Astrocyte (in vitro differentiated cells and primary cell): Measurements from ENCODE around the gene KLHL22. TPM values are rescaled to one million over a fixed set of nuclear protein-coding genes. Genes with fewer than 3 reads are reported as not detected.

Experiments used
- DNase-seq: peaks from one replicate; pipeline ENCODE4 v3.0.0-alpha.2; 2010; ENCODE audit warnings: low read depth
- FAIRE-seq: peaks from 2 replicates; lab custom pipeline; 2011; peaks lifted over from hg19 to GRCh38; lab: Jason Lieb, UNC
- H2AFZ ChIP-seq: 2 replicates; pipeline ENCODE4 v1.6.0; 2012; ENCODE audit warnings: low read depth, low read length, inconsistent platforms
- H3K27ac ChIP-seq: 2 replicates; pipeline ENCODE4 v1.5.1; 2011; ENCODE audit warnings: low read depth, low read length, inconsistent platforms
- H3K27me3 ChIP-seq: 2 replicates; pipeline ENCODE4 v1.6.0; 2011; ENCODE audit warnings: low read length, inconsistent platforms; ENCODE audit not compliant: insufficient read depth
- H3K36me3 ChIP-seq: 2 replicates; pipeline ENCODE4 v1.5.1; 2011; ENCODE audit warnings: low read length, inconsistent platforms; ENCODE audit not compliant: insufficient read depth
- H3K4me1 ChIP-seq: 2 replicates; pipeline ENCODE4 v1.5.1; 2011; ENCODE audit warnings: low read length, inconsistent platforms; ENCODE audit not compliant: insufficient read depth
- H3K4me2 ChIP-seq: 2 replicates; pipeline ENCODE4 v1.6.0; 2012; ENCODE audit warnings: low read length, inconsistent platforms
- H3K4me3 ChIP-seq: 2 replicates; pipeline ENCODE4 v1.5.1; 2011; ENCODE audit warnings: low read depth, mild to moderate bottlenecking, low read length, inconsistent platforms; ENCODE audit not compliant: insufficient read depth
- H3K79me2 ChIP-seq: 2 replicates; pipeline ENCODE4 v1.6.0; 2012; ENCODE audit warnings: mild to moderate bottlenecking, low read length, inconsistent platforms; ENCODE audit not compliant: insufficient read depth
- H3K9ac ChIP-seq: 2 replicates; pipeline ENCODE4 v1.6.0; 2012; ENCODE audit warnings: mild to moderate bottlenecking, low read length, inconsistent platforms
- H3K9me3 ChIP-seq: 2 replicates; pipeline ENCODE4 v1.5.1; 2012; ENCODE audit warnings: low read depth, mild to moderate bottlenecking, low read length, inconsistent platforms; ENCODE audit not compliant: insufficient read depth
- H4K20me1 ChIP-seq: 2 replicates; pipeline ENCODE4 v1.6.0; 2012; ENCODE audit warnings: low read length, inconsistent platforms; ENCODE audit not compliant: insufficient read depth
- H3K27ac Mint-ChIP-seq: one replicate; pipeline ENCODE4 v1.8.0; 2021; ENCODE audit warnings: mild to moderate bottlenecking, mixed read lengths; ENCODE audit not compliant: unreplicated experiment
- H3K27me3 Mint-ChIP-seq: one replicate; pipeline ENCODE4 v1.8.0; 2021; ENCODE audit warnings: low read depth, mixed read lengths; ENCODE audit not compliant: unreplicated experiment
- H3K36me3 Mint-ChIP-seq: one replicate; pipeline ENCODE4 v1.8.0; 2021; ENCODE audit warnings: low read depth, mixed read lengths; ENCODE audit not compliant: unreplicated experiment
- H3K4me1 Mint-ChIP-seq: one replicate; pipeline ENCODE4 v1.8.0; 2021; ENCODE audit warnings: low read depth, mixed read lengths; ENCODE audit not compliant: unreplicated experiment
- H3K4me3 Mint-ChIP-seq: one replicate; pipeline ENCODE4 v1.8.0; 2021; ENCODE audit warnings: mild to moderate bottlenecking, moderate library complexity, mixed read lengths; ENCODE audit not compliant: unreplicated experiment
- H3K9me3 Mint-ChIP-seq: one replicate; pipeline ENCODE4 v1.8.0; 2021; ENCODE audit warnings: mild to moderate bottlenecking, mixed read lengths; ENCODE audit not compliant: unreplicated experiment
- EZH2 ChIP-seq: IDR thresholded peaks from 2 replicates; pipeline ENCODE4 v1.6.1; 2012; ENCODE audit warnings: mild to moderate bottlenecking, low read length, inconsistent platforms; ENCODE audit not compliant: insufficient read depth
- total RNA-seq: library from RNA; stranded (reverse); gene quantifications from 2 replicates; pipeline ENCODE4 v1.2.1, GENCODE V29; 2021
- TF ChIP-seq, protein P1 (sequence below): IDR thresholded peaks from 2 replicates; pipeline ENCODE4 v1.5.1; 2011; ENCODE audit warnings: low read depth, mild to moderate bottlenecking, inconsistent platforms, low read length, moderate library complexity; ENCODE audit not compliant: insufficient read depth

The KLHL22 gene
- total RNA-seq, 1 donor from 2014 or later: 14.0 TPM

DNA sequence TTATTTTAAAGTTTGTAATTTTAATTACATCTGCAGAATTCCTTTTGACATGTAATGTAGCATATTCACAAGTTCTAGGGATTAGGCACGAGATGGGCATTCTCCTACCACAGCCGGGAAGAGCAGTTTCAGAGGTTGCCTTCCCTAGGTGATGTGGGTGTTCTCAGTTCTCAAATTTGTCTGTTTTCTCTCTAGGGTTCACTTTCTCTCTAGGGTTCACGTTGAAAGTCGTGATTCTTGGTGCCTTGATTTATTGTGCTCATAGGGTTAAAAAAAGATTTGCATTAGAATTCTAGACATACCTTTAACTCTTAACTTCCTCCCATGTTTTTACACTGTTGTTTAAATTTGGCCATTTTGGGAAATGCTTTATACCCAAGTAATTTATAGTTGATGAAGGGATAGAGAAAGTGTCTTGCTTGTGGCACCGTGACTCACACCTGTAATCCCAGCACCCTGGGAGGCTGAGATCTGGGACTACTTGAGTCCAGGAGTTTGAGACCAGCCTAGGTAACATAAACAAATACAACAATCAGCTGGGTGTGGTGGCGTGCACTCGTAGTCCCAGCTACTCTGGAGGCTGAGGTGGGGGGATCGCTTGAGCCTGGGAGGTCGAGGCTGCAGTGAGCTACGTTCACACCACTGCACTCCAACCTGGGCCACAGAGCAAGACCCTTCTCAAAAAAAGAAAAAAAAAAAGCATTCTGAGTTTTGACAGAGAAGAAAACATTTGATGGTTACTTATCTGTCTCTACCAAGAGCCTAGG is 15.4 kb upstream of the KLHL22 start:
- DNase-seq: no peak
- TF ChIP-seq, protein P1, sequence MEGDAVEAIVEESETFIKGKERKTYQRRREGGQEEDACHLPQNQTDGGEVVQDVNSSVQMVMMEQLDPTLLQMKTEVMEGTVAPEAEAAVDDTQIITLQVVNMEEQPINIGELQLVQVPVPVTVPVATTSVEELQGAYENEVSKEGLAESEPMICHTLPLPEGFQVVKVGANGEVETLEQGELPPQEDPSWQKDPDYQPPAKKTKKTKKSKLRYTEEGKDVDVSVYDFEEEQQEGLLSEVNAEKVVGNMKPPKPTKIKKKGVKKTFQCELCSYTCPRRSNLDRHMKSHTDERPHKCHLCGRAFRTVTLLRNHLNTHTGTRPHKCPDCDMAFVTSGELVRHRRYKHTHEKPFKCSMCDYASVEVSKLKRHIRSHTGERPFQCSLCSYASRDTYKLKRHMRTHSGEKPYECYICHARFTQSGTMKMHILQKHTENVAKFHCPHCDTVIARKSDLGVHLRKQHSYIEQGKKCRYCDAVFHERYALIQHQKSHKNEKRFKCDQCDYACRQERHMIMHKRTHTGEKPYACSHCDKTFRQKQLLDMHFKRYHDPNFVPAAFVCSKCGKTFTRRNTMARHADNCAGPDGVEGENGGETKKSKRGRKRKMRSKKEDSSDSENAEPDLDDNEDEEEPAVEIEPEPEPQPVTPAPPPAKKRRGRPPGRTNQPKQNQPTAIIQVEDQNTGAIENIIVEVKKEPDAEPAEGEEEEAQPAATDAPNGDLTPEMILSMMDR: no peak
- no peak for TF ChIP-seq EZH2
- Histone ChIP-seq H3K79me2 (peaks cover 90% of the 10 kb centered on the region), H3K36me3 (peaks cover 10% of the 10 kb centered on the region), H4K20me1 (peaks cover 67% of the 10 kb centered on the region), H3K4me1 (peaks cover 46% of the 10 kb centered on the region), H3K4me2 (peak overlapping the region; percentile 98), H3K4me3 (no peak overlapping the region), H3K9me3 (no peaks in the 10 kb centered on the region), H3K27me3 (no peaks in the 10 kb centered on the region), H3K9ac (peak overlapping the region; percentile 98), H3K27ac (peak overlapping the region; percentile 39), H2AFZ (no peak overlapping the region)
- peaks cover 49% of the 10 kb centered on the region for H3K4me1 Mint-ChIP-seq
- H3K4me3 Mint-ChIP-seq: peak overlapping the region; percentile 94
- peak overlapping the region; percentile 86 for H3K27ac Mint-ChIP-seq
- H3K36me3 Mint-ChIP-seq: peaks cover 10% of the 10 kb centered on the region
- H3K27me3 Mint-ChIP-seq: no peaks in the 10 kb centered on the region
- H3K9me3 Mint-ChIP-seq: no peaks in the 10 kb centered on the region
- no peak for FAIRE-seq

DNA sequence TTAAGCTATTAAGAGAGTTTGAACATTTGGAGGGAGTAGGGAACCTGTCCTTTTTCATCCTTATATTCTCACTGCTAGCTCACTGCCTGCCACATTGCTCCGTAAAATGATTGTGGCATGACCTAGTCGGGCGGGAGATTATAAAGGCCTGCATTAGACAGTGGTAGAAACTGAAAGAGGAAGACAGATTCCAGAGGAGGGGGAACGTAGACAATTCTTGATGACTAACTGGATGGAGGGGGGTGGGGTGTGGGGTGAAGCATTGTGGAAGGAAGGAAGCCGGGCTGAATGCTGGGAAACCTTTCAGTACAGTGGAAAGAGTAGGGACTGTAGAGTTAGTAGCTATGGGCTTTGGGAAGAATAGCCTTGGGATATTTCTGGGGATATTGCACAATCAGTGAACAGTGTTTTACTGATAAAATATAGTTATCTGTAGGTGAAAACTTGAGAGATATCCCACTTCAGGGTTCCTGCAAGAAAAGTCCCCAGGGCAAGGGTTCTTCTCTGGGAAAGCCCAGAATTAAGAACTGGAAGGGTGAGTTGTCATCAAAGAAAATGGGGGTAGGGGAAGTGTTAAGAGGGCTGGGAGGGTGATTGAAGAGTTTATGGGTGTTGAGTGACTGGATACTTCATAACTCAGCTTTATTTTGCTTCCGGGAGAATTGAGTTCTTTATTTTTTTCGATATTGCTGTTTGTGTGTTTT is 13.9 kb upstream of the KLHL22 start:
- peak overlapping the region; percentile 93 for H3K27ac Mint-ChIP-seq
- Histone ChIP-seq H4K20me1 (peaks cover 55% of the 10 kb centered on the region), H3K36me3 (peaks cover 5% of the 10 kb centered on the region), H3K4me2 (peak overlapping the region; percentile 98), H3K9ac (peak overlapping the region; percentile 98), H3K4me1 (peaks cover 37% of the 10 kb centered on the region), H2AFZ (no peak overlapping the region), H3K4me3 (peak overlapping the region; percentile 81), H3K27me3 (no peaks in the 10 kb centered on the region), H3K9me3 (no peaks in the 10 kb centered on the region), H3K79me2 (peaks cover 76% of the 10 kb centered on the region), H3K27ac (peak overlapping the region; percentile 97)
- TF ChIP-seq, protein P1: no peak
- TF ChIP-seq EZH2: no peak
- peaks cover 40% of the 10 kb centered on the region for H3K4me1 Mint-ChIP-seq
- no peaks in the 10 kb centered on the region for H3K9me3 Mint-ChIP-seq
- peak overlapping the region; percentile 94 for H3K4me3 Mint-ChIP-seq
- DNase-seq (peak; percentile 92), FAIRE-seq (peak; percentile 49)
- H3K27me3 Mint-ChIP-seq: no peaks in the 10 kb centered on the region
- H3K36me3 Mint-ChIP-seq: peaks cover 10% of the 10 kb centered on the region
